ENCODE data around the gene ERC2.

Gene ERC2

GRCh38 chr3:56192001-56192400 lies 276.3 kb downstream of the ERC2 start:
- no peaks in the 10 kb centered on the region for H3K27me3 ChIP-seq (ENCODE audit: insufficient read depth, low read length, poor library complexity, severe bottlenecking)
- no peaks in the 10 kb centered on the region for H3K79me2 ChIP-seq (ENCODE audit: insufficient read depth, low read length)
- H3K9ac ChIP-seq (ENCODE audit: low read depth, low read length, poor library complexity, severe bottlenecking) = no peak overlapping the region
- no peaks in the 10 kb centered on the region for H3K36me3 ChIP-seq (ENCODE audit: insufficient read depth, low read length)
- H3K4me3 ChIP-seq (ENCODE audit: low read length, poor library complexity, severe bottlenecking) = no peak overlapping the region
- TF ChIP-seq EZH2phosphoT487 (IDR thresholded peaks at IDR 0.05; ENCODE audit: borderline replicate concordance) (no peak), CTCF (conservative IDR thresholded peaks at IDR 0.05; ENCODE audit: low read length) (no peak)
- H2AFZ ChIP-seq (ENCODE audit: low read length) = no peak overlapping the region
- H4K20me1 ChIP-seq (ENCODE audit: insufficient read depth, low read length, poor library complexity, severe bottlenecking) = no peaks in the 10 kb centered on the region
- H3K9me3 ChIP-seq (ENCODE audit: insufficient read depth, low read depth, low read length) = no peaks in the 10 kb centered on the region
- H3K4me1 ChIP-seq (ENCODE audit: insufficient read depth, low read length, poor library complexity, severe bottlenecking) = no peaks in the 10 kb centered on the region
- H3K4me2 ChIP-seq (ENCODE audit: low read depth, low read length, poor library complexity, severe bottlenecking) = no peak overlapping the region
- no peaks in the 10 kb centered on the region for H3F3A ChIP-seq (ENCODE audit: low read depth)
- H3K9me2 ChIP-seq (replicated peaks; ENCODE audit: low read depth, low read length) = 0 out of 2 replicates have a peak, but pooled peaks cover 2% of the 10 kb centered on the region

- Histone ChIP-seq H3K27me3 (ENCODE audit: insufficient read depth, low read length, poor library complexity, severe bottlenecking) (no peaks in the 10 kb centered on the region), H3K9me3 (ENCODE audit: insufficient read depth, low read depth, low read length) (no peaks in the 10 kb centered on the region), H3K4me1 (ENCODE audit: insufficient read depth, low read length, poor library complexity, severe bottlenecking) (no peaks in the 10 kb centered on the region), H4K20me1 (ENCODE audit: insufficient read depth, low read length, poor library complexity, severe bottlenecking) (no peaks in the 10 kb centered on the region), H3K9me2 (replicated peaks; ENCODE audit: low read depth, low read length) (no peaks in the 10 kb centered on the region), H3K4me2 (ENCODE audit: low read depth, low read length, poor library complexity, severe bottlenecking) (no peak overlapping the region), H3K4me3 (ENCODE audit: low read length, poor library complexity, severe bottlenecking) (no peak overlapping the region), H2AFZ (ENCODE audit: low read length) (no peak overlapping the region), H3K79me2 (ENCODE audit: insufficient read depth, low read length) (no peaks in the 10 kb centered on the region), H3F3A (ENCODE audit: low read depth) (no peaks in the 10 kb centered on the region), H3K36me3 (ENCODE audit: insufficient read depth, low read length) (no peaks in the 10 kb centered on the region), H3K9ac (ENCODE audit: low read depth, low read length, poor library complexity, severe bottlenecking) (no peak overlapping the region)
- no peak for TF ChIP-seq CTCF (conservative IDR thresholded peaks at IDR 0.05; ENCODE audit: low read length)
- TF ChIP-seq EZH2phosphoT487 (IDR thresholded peaks at IDR 0.05; ENCODE audit: borderline replicate concordance) = no peak
Observed at GRCh38 chr3:56190771-56191305, 277.4 kb downstream of the ERC2 start.

- TF ChIP-seq EZH2phosphoT487 (IDR thresholded peaks at IDR 0.05; ENCODE audit: borderline replicate concordance) (no peak), CTCF (conservative IDR thresholded peaks at IDR 0.05; ENCODE audit: low read length) (no peak)
- Histone ChIP-seq H3K79me2 (ENCODE audit: insufficient read depth, low read length) (no peaks in the 10 kb centered on the region), H3K4me3 (ENCODE audit: low read length, poor library complexity, severe bottlenecking) (no peak overlapping the region), H3K9ac (ENCODE audit: low read depth, low read length, poor library complexity, severe bottlenecking) (no peak overlapping the region), H3K9me2 (replicated peaks; ENCODE audit: low read depth, low read length) (no peaks in the 10 kb centered on the region), H3K36me3 (ENCODE audit: insufficient read depth, low read length) (no peaks in the 10 kb centered on the region), H3K9me3 (ENCODE audit: insufficient read depth, low read depth, low read length) (no peaks in the 10 kb centered on the region), H3K27me3 (ENCODE audit: insufficient read depth, low read length, poor library complexity, severe bottlenecking) (no peaks in the 10 kb centered on the region), H3F3A (ENCODE audit: low read depth) (no peaks in the 10 kb centered on the region), H3K4me1 (ENCODE audit: insufficient read depth, low read length, poor library complexity, severe bottlenecking) (no peaks in the 10 kb centered on the region), H4K20me1 (ENCODE audit: insufficient read depth, low read length, poor library complexity, severe bottlenecking) (no peaks in the 10 kb centered on the region), H3K4me2 (ENCODE audit: low read depth, low read length, poor library complexity, severe bottlenecking) (no peak overlapping the region), H2AFZ (ENCODE audit: low read length) (no peak overlapping the region)
Observed at GRCh38 chr3:56190130-56190529, 278.1 kb downstream of the ERC2 start.
